ENCODE data around the gene TSPAN4. TPM values are rescaled to one million over a fixed set of nuclear protein-coding genes. Genes with fewer than 3 reads are reported as not detected.

Gene TSPAN4
- total and polyA plus RNA-seq, 2 of the 13 experiments (the other 11 are each of a cell fraction or from before 2014, with no cell fraction given) = 31.7 to 68.3 TPM

- TF ChIP-seq ZNF318 (CRISPR knock-in tag; IDR thresholded peaks at IDR 0.05) (no peak; the same call in 1 of the 2 replicates), FOXC1 (CRISPR knock-in tag; IDR thresholded peaks at IDR 0.05; ENCODE audit: borderline replicate concordance) (peak; percentile 31; the same call in 1 of the 2 replicates), NR2F1 (CRISPR knock-in tag; IDR thresholded peaks at IDR 0.05) (peak; percentile 73 to 87; a peak in 3 of 4 replicates), PPARG (CRISPR knock-in tag; conservative IDR thresholded peaks at IDR 0.05) (no peak), ZBTB46 (CRISPR knock-in tag; IDR thresholded peaks at IDR 0.05; ENCODE audit: borderline replicate concordance) (no peak), HNF4A (CRISPR knock-in tag; IDR thresholded peaks at IDR 0.05) (peak; percentile 70), ZNF616 (CRISPR knock-in tag; IDR thresholded peaks at IDR 0.05; ENCODE audit: low read depth) (peak; percentile 52; the same call in 1 of the 2 replicates), HNRNPUL1 (IDR thresholded peaks at IDR 0.05; ENCODE audit: low read depth, low read length) (no peak), ZBTB3 (CRISPR knock-in tag; IDR thresholded peaks at IDR 0.05; ENCODE audit: borderline replicate concordance, low read depth) (no peak), GTF3A (CRISPR knock-in tag; conservative IDR thresholded peaks at IDR 0.05) (no peak), KDM3A (CRISPR knock-in tag; IDR thresholded peaks at IDR 0.05; ENCODE audit: low read depth) (peak; percentile 47; the same call in 1 of the 2 replicates), ZNF263 (CRISPR knock-in tag; IDR thresholded peaks at IDR 0.05) (no peak; the same call in 1 of the 2 replicates), ZNF574 (CRISPR knock-in tag; IDR thresholded peaks at IDR 0.05) (peak; percentile 68; the same call in 1 of the 2 replicates), ZNF619 (CRISPR knock-in tag; IDR thresholded peaks at IDR 0.05) (0 out of 2 replicates have a peak, but pooled peaks have one; percentile 27), NCOA5 (CRISPR knock-in tag; IDR thresholded peaks at IDR 0.05) (no peak)
Observed at GRCh38 chr11:914747-915501, 72.3 kb downstream of the TSPAN4 start (continued).
